Measurements from ENCODE around the gene TIMM23.
"Not testable (repeated sequence)": the region's sequence is repeated elsewhere in the genome, so short reads cannot be mapped to it uniquely, and the experiment has no call there.

GRCh38 chr10:45934788-45935187, 37.5 kb upstream of the TIMM23 start:
- TF ChIP-seq, protein P1, sequence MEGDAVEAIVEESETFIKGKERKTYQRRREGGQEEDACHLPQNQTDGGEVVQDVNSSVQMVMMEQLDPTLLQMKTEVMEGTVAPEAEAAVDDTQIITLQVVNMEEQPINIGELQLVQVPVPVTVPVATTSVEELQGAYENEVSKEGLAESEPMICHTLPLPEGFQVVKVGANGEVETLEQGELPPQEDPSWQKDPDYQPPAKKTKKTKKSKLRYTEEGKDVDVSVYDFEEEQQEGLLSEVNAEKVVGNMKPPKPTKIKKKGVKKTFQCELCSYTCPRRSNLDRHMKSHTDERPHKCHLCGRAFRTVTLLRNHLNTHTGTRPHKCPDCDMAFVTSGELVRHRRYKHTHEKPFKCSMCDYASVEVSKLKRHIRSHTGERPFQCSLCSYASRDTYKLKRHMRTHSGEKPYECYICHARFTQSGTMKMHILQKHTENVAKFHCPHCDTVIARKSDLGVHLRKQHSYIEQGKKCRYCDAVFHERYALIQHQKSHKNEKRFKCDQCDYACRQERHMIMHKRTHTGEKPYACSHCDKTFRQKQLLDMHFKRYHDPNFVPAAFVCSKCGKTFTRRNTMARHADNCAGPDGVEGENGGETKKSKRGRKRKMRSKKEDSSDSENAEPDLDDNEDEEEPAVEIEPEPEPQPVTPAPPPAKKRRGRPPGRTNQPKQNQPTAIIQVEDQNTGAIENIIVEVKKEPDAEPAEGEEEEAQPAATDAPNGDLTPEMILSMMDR (IDR thresholded peaks at IDR 0.05; ENCODE audit: low read depth, low read length): not testable (repeated sequence)
- TF ChIP-seq EZH2phosphoT487 (IDR thresholded peaks at IDR 0.05; ENCODE audit: low read depth): not testable (repeated sequence)

All from OCI-LY3 (cell line).